ENCODE measurements around the gene ENOX1.
A peak's percentile ranks its signal among the peaks of the same experiment; 100 is the strongest.
"Not testable (repeated sequence)": the region's sequence is repeated elsewhere in the genome, so short reads cannot be mapped to it uniquely, and the experiment has no call there.

The ENOX1 gene

GRCh38 chr13:43786766-43787517, at the start of gene ENOX1:
Gene ENOX1, minus strand, starts transcription at chr13:43786972.
- peak; percentile 24 for DNase-seq (ENCODE audit: low spot score)

GRCh38 chr13:43835701-43836100, 48.9 kb upstream of the ENOX1 start:
- no peak for DNase-seq (ENCODE audit: low spot score)

GRCh38 chr13:43831088-43831487, 44.3 kb upstream of the ENOX1 start:
- DNase-seq (ENCODE audit: low spot score) = no peak

- DNase-seq (ENCODE audit: low spot score) = no peak
Observed at GRCh38 chr13:43830497-43830881, 43.7 kb upstream of the ENOX1 start.

GRCh38 chr13:43824656-43825055, 37.9 kb upstream of the ENOX1 start:
- DNase-seq (ENCODE audit: low spot score) = not testable (repeated sequence)

GRCh38 chr13:43822969-43823368, 36.2 kb upstream of the ENOX1 start:
- no peak for DNase-seq (ENCODE audit: low spot score)

GRCh38 chr13:43816401-43816889, 29.7 kb upstream of the ENOX1 start:
- DNase-seq (ENCODE audit: low spot score) = no peak

GRCh38 chr13:43815204-43815603, 28.4 kb upstream of the ENOX1 start:
- DNase-seq (ENCODE audit: low spot score) = no peak

GRCh38 chr13:43808676-43809075, 21.9 kb upstream of the ENOX1 start:
- no peak for DNase-seq (ENCODE audit: low spot score)

- DNase-seq (ENCODE audit: low spot score) = no peak
Observed at GRCh38 chr13:43805681-43806128, 18.9 kb upstream of the ENOX1 start.

GRCh38 chr13:43805071-43805468, 18.3 kb upstream of the ENOX1 start:
- DNase-seq (ENCODE audit: low spot score) = peak; percentile 25

GRCh38 chr13:43804461-43805070, 17.8 kb upstream of the ENOX1 start:
- DNase-seq (ENCODE audit: low spot score) = peak; percentile 59

GRCh38 chr13:43802511-43802910, 15.7 kb upstream of the ENOX1 start:
- no peak for DNase-seq (ENCODE audit: low spot score)

- DNase-seq (ENCODE audit: low spot score) = peak; percentile 45
Observed at GRCh38 chr13:43800828-43801227, 14.1 kb upstream of the ENOX1 start.

- peak; percentile 30 for DNase-seq (ENCODE audit: low spot score)
Observed at GRCh38 chr13:43799191-43799590, 12.4 kb upstream of the ENOX1 start.

GRCh38 chr13:43797869-43798268, 11.1 kb upstream of the ENOX1 start:
- no peak for DNase-seq (ENCODE audit: low spot score)

GRCh38 chr13:43797159-43797558, 10.4 kb upstream of the ENOX1 start:
- peak; percentile 62 for DNase-seq (ENCODE audit: low spot score)

- no peak for DNase-seq (ENCODE audit: low spot score)
Observed at GRCh38 chr13:43794416-43794815, 7.6 kb upstream of the ENOX1 start.

GRCh38 chr13:43792076-43792881, 5.5 kb upstream of the ENOX1 start:
- DNase-seq (ENCODE audit: low spot score) = no peak

GRCh38 chr13:43787997-43788396, 1.2 kb upstream of the ENOX1 start:
- DNase-seq (ENCODE audit: low spot score) = no peak

- DNase-seq (ENCODE audit: low spot score) = no peak
Observed at GRCh38 chr13:43787518-43787891, 733 bp upstream of the ENOX1 start.

- no peak for DNase-seq (ENCODE audit: low spot score)
Observed at GRCh38 chr13:43786472-43786765, 353 bp downstream of the ENOX1 start.
